Measurements from ENCODE around the gene CLPX. TPM values are rescaled to one million over a fixed set of nuclear protein-coding genes. Genes with fewer than 3 reads are reported as not detected.

The CLPX gene
- total RNA-seq = 30.1 and 32.8 TPM in 2 replicates

GRCh38 chr15:65184868-65185717, at the start of gene CLPX:
TSS of gene CLPX (minus strand) at chr15:65185342. CDS start at chr15:65185153, 189 bp downstream.

GRCh38 chr15:65210770-65211481, 25.8 kb upstream of the CLPX start, which contains the start of gene CILP:
TSS of gene CILP (minus strand) at chr15:65211473. CDS start at chr15:65209755, 1,718 bp downstream.

GRCh38 chr15:65133548-65134200, 51.5 kb downstream of the CLPX start, which contains the start of gene PDCD7:
TSS of gene PDCD7 (minus strand) at chr15:65133808. CDS start at chr15:65133781, 27 bp downstream.

GRCh38 chr15:65115086-65115485, 70.1 kb downstream of the CLPX start, which contains the start of gene UBAP1L:
TSS of gene UBAP1L (minus strand) at chr15:65115200. CDS start at chr15:65106215, 8,985 bp downstream.

Other genes with a start within 250 kb of the CLPX start
- gene SPG21, start 195.4 kb downstream of the CLPX start, total RNA-seq = 95.4 and 99.3 TPM in 2 replicates
- 24.6 and 32.8 TPM in 2 replicates for gene MTFMT, start 155.7 kb downstream of the CLPX start, total RNA-seq
- not detected in 2 replicates for gene SLC51B, start 140.0 kb downstream of the CLPX start, total RNA-seq
- not detected in 2 replicates for gene RASL12, start 117.4 kb downstream of the CLPX start, total RNA-seq
- gene KBTBD13, start 108.6 kb downstream of the CLPX start, total RNA-seq = under 0.01 TPM in 1 of 2 replicates, not detected in the other
- gene UBAP1L, start 70.1 kb downstream of the CLPX start, total RNA-seq = 0.43 and 0.72 TPM in 2 replicates
- 14.0 and 22.6 TPM in 2 replicates for gene PDCD7, start 51.5 kb downstream of the CLPX start, total RNA-seq
- gene CILP, start 26.1 kb upstream of the CLPX start, total RNA-seq = under 0.01 TPM in 1 of 2 replicates, not detected in the other
- gene PARP16, start 101.5 kb upstream of the CLPX start, total RNA-seq = 2.2 and 2.6 TPM in 2 replicates
- not detected in 2 replicates for gene RNU5A-1, start 110.7 kb upstream of the CLPX start, total RNA-seq
- gene RNU5B-1, start 119.3 kb upstream of the CLPX start, total RNA-seq = not detected in 2 replicates
- gene IGDCC3, start 192.7 kb upstream of the CLPX start, total RNA-seq = not detected in 2 replicates
- under 0.01 and 5.3 TPM in 2 replicates for gene IGDCC4, start 237.6 kb upstream of the CLPX start, total RNA-seq